ENCODE data around the gene CHSY1.

DNA sequence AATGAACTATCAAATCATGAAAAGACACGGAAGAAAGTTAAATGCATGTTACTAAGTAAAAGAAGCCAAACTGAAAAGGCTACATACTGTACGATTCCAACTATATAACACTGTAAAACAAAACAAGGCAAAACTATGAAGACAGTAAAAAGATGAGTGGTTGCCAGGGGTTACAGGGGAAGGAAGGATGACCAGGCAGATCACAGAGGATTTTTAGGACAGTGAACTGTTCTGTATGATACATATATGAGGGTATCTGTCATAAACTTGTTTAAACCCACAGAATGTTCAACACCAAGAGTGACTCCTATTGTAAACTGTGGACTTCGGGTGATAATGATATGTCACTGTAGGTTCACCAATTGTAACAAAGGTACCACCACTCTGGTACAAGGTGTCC, 60.6 kb downstream of the CHSY1 start:
- TF ChIP-seq, protein P1, sequence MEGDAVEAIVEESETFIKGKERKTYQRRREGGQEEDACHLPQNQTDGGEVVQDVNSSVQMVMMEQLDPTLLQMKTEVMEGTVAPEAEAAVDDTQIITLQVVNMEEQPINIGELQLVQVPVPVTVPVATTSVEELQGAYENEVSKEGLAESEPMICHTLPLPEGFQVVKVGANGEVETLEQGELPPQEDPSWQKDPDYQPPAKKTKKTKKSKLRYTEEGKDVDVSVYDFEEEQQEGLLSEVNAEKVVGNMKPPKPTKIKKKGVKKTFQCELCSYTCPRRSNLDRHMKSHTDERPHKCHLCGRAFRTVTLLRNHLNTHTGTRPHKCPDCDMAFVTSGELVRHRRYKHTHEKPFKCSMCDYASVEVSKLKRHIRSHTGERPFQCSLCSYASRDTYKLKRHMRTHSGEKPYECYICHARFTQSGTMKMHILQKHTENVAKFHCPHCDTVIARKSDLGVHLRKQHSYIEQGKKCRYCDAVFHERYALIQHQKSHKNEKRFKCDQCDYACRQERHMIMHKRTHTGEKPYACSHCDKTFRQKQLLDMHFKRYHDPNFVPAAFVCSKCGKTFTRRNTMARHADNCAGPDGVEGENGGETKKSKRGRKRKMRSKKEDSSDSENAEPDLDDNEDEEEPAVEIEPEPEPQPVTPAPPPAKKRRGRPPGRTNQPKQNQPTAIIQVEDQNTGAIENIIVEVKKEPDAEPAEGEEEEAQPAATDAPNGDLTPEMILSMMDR (IDR thresholded peaks at IDR 0.05): no peak
- TF ChIP-seq ZNF423 (CRISPR knock-in tag; IDR thresholded peaks at IDR 0.05) (no peak), TP53 (CRISPR knock-in tag; IDR thresholded peaks at IDR 0.05) (no peak), SP1 (CRISPR knock-in tag; conservative IDR thresholded peaks at IDR 0.05) (no peak)
- TF ChIP-seq, protein P2, sequence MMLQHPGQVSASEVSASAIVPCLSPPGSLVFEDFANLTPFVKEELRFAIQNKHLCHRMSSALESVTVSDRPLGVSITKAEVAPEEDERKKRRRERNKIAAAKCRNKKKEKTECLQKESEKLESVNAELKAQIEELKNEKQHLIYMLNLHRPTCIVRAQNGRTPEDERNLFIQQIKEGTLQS (CRISPR knock-in tag; conservative IDR thresholded peaks at IDR 0.05): no peak

All from WTC11 (cell line).